ENCODE measurements around the gene PTK6.

PTK6 gene

DNA sequence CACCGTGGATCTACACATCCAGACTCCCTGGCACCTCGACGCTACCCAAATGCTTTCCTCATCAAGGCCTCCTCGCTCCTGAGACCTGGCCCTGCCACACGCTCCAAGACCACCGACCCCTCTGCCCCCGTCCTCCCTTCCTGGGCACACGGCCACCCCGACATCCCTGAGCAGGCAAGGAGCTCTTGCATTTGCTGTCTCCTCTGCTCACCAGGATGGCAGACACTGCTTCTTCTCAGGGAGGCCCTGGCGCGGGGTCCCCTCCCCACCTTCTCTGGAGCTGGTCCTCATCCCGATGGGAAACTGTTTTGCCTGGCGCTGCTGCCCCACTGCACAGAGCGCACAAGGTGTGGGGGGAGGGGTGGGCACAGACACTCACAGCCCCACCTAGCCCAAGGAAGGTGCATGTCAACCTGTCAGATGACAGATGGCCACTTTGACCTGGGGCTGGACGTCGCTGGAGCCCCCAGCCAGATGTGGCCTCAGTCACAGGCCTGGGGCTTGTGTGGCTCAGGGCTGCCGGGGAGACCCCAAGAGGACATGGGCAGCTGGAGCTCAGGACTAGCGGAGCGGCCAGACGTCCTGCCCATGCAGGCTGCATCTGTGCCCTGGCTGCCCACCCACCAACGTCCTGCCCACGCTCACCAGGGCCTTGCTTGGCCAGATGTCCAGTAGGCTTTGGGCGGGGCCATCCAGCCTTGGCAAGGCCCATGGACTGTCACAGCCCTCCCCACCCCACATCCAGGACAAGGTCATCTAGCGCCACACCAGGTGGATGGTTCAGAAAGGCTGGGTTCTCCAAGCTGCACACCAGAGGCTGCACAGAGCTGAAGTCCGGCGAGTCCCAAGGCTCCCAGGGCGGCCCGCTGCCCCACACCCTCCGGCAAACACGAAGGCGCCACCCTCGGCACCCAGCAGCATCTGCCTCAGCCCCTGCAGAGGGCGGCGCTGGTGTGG is 58.6 kb downstream of the PTK6 start:
- no peak for DNase-seq (ENCODE audit: low read depth in 2 of 2)
